Peyer's patch (tissue), 4 donors: ENCODE measurements around the gene ZNF786. TPM values are rescaled to one million over a fixed set of nuclear protein-coding genes. Genes with fewer than 3 reads are reported as not detected.

Source experiments
- DNase-seq, 3 donors: peaks; one replicate each; pipeline ENCODE4 v3.0.0-alpha.2; 2017 to 2019
- H3K27ac ChIP-seq, 4 donors: fragments of 200-600 bp; sonication (generic); one replicate each; pipeline ENCODE4 v1.5.1; 2016 to 2019
- H3K27me3 ChIP-seq, 2 donors: fragments of 200-600 bp; sonication (generic); one replicate each; pipeline ENCODE4 v1.5.1; 2019
- H3K36me3 ChIP-seq, 3 donors: fragments of 200-600 bp; sonication (generic); one replicate each; pipeline ENCODE4 v1.5.1; 2016 to 2019
- H3K4me1 ChIP-seq, 4 donors: fragments of 200-600 bp; sonication (generic); one replicate each; pipeline ENCODE4 v1.5.1; 2016 to 2019
- H3K4me3 ChIP-seq, 4 donors: fragments of 200-600 bp; sonication (generic); 1 replicate in 3 of 4; 2 replicates in 1 of 4; pipeline ENCODE4 v1.5.1; 2016 to 2019; ENCODE audit warnings: mild to moderate bottlenecking in 1 of 4
- H3K9me3 ChIP-seq, 4 donors: fragments of 200-600 bp; sonication (generic); one replicate each; pipeline ENCODE4 v1.5.1; 2016 to 2019; ENCODE audit warnings: mild to moderate bottlenecking in 1 of 4
- POLR2A ChIP-seq, 2 donors: fragments of 450-650 bp; IDR thresholded peaks; one replicate each; pipeline ENCODE4 v1.5.1; 2017; ENCODE audit warnings: antibody characterized with exemption in 2 of 2, mild to moderate bottlenecking in 2 of 2, moderate library complexity in 2 of 2
- total RNA-seq, 4 donors: library from RNA; depleted of rRNA; stranded (reverse); fragments of >200 nt; gene quantifications; one replicate each; pipeline ENCODE4 v1.1.0, GENCODE V29; 2016
- TF ChIP-seq, protein P1 (sequence below), 6 experiments: fragments of 450-650 bp in 4 of 6; fragments of 200-600 bp in 2 of 6; sonication (generic) in 1 of 6; IDR thresholded peaks; one replicate each; pipeline ENCODE4 v1.5.1; 2017 to 2019; ENCODE audit warnings: antibody characterized with exemption in 6 of 6, mild to moderate bottlenecking in 3 of 6, moderate library complexity in 1 of 6

ZNF786 gene
- total RNA-seq, 4 donors from 2014 or later = 3.7 to 11.5 (median 7.6) TPM

DNA sequence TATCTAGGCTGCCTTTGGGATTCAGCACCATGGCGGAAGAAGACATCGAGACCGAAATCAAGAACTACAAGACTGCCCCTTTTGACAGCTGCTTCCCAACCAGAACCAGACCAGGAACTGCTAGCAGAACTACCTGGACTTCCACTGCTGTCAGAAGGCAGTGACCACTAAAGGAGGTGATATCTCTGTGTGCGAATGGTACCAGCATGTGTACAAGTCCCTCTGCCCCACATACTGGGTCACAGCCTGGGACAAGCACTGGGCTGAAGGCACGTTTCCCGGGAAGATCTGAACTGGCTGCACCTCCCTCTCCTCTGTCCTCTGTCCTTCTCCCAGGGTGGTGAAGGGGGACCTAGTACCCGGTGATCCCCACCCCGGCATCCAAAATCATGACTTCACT lies 36.6 kb downstream of the ZNF786 start:
- Histone ChIP-seq H3K27me3 (no peaks in the 10 kb centered on the region), H3K9me3 (no peaks in the 10 kb centered on the region), H3K4me1 (no peaks in the 10 kb centered on the region), H3K36me3 (no peaks in the 10 kb centered on the region), H3K4me3 (no peak overlapping the region), H3K27ac (no peak overlapping the region)
- TF ChIP-seq, protein P1, sequence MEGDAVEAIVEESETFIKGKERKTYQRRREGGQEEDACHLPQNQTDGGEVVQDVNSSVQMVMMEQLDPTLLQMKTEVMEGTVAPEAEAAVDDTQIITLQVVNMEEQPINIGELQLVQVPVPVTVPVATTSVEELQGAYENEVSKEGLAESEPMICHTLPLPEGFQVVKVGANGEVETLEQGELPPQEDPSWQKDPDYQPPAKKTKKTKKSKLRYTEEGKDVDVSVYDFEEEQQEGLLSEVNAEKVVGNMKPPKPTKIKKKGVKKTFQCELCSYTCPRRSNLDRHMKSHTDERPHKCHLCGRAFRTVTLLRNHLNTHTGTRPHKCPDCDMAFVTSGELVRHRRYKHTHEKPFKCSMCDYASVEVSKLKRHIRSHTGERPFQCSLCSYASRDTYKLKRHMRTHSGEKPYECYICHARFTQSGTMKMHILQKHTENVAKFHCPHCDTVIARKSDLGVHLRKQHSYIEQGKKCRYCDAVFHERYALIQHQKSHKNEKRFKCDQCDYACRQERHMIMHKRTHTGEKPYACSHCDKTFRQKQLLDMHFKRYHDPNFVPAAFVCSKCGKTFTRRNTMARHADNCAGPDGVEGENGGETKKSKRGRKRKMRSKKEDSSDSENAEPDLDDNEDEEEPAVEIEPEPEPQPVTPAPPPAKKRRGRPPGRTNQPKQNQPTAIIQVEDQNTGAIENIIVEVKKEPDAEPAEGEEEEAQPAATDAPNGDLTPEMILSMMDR (IDR thresholded peaks at IDR 0.05) = no peak
- no peak for TF ChIP-seq POLR2A (IDR thresholded peaks at IDR 0.05)
- no peak for DNase-seq

DNA sequence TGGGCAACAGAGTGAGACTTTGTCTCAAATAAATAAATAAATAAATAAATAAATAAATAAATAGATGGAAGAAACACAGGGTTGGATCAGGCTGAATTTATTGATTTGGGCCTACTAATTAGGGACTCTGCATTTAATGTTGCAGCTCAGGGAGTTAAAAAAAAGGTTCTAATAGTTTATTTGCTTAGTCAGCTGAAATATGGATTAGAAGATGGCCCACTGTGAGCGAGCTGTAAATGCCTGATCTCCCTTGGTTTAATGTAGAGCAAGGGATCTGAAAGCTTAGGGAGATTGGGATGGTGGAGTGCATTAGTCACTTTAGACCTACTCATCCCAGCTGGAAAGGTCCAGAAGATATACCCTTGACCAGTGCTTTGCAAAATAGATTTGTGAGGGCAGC lies 37.1 kb downstream of the ZNF786 start:
- TF ChIP-seq, protein P1 (IDR thresholded peaks at IDR 0.05) = no peak
- TF ChIP-seq POLR2A (IDR thresholded peaks at IDR 0.05) = no peak
- Histone ChIP-seq H3K27ac (no peak overlapping the region), H3K9me3 (no peaks in the 10 kb centered on the region), H3K4me3 (no peak overlapping the region), H3K27me3 (no peaks in the 10 kb centered on the region), H3K36me3 (no peaks in the 10 kb centered on the region), H3K4me1 (no peaks in the 10 kb centered on the region)
- DNase-seq = no peak

DNA sequence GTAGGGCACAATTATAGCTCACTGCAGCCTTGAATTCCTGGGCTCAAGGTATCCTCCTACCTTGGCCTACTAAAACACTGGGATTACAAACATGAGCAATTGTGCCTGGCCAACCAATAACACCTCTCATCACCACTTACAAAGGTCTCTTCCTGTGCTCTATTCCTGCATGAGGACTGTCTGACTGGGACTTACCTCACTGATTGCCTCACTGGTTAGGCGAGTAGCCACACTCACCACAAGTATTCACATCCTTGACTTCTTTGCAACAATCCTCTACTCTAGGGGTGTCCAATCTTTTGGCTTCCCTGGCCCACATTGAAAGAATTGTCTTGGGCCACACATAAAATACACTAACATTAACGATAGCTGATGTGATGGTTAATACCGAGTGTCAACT lies 39.6 kb downstream of the ZNF786 start:
- Histone ChIP-seq H3K27ac (no peak overlapping the region), H3K27me3 (no peaks in the 10 kb centered on the region), H3K36me3 (no peaks in the 10 kb centered on the region), H3K9me3 (no peaks in the 10 kb centered on the region), H3K4me1 (no peaks in the 10 kb centered on the region), H3K4me3 (no peak overlapping the region)
- no peak for DNase-seq
- TF ChIP-seq, protein P1 (IDR thresholded peaks at IDR 0.05) = no peak
- no peak for TF ChIP-seq POLR2A (IDR thresholded peaks at IDR 0.05)

DNA sequence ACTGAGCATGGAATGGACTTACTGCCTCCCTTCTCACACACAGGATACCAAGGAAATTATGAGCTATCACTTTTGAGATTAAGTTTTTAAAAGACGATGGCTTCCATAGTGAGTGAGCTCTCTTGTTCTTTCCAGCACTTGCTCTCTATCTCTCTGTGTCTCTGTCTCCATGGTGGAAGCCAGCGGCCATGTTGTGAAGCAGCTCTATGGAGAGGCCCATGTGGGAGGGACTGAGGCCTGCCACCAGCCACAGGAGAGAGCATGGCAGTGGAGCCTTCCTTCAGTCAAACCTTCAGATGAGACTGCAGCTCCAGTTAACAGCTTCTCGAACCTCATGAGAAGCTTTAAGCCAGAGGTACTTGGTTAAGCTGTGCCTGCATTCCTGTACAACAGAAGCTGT lies 41.7 kb downstream of the ZNF786 start:
- no peaks in the 10 kb centered on the region for H3K36me3 ChIP-seq
- H3K27me3 ChIP-seq = no peaks in the 10 kb centered on the region
- TF ChIP-seq, protein P1 (IDR thresholded peaks at IDR 0.05) = no peak
- no peak for TF ChIP-seq POLR2A (IDR thresholded peaks at IDR 0.05)
- H3K4me3 ChIP-seq = no peak overlapping the region
- no peaks in the 10 kb centered on the region for H3K4me1 ChIP-seq
- H3K9me3 ChIP-seq = no peaks in the 10 kb centered on the region
- H3K27ac ChIP-seq = no peak overlapping the region
- no peak for DNase-seq

DNA sequence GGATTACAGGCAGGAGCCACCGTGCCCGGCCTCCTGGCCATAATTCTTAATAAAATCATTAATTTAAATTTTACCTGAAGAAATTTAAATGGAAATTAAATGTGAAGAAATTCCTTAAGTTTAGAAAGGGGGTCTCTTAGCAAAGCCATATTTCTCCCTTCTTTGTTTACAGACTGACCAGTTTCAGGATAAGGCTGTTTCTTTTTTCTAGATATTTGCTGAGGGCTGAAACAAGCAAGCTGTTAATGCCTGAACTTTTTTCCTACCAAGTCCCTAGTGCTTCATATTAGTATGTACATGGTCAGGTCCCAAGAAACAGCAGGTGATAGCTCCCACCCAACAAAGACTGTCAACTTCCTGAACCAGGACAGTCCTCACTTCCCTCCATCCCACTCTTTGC lies 44.1 kb downstream of the ZNF786 start:
- H3K9me3 ChIP-seq = no peaks in the 10 kb centered on the region
- DNase-seq = no peak
- no peak for TF ChIP-seq POLR2A (IDR thresholded peaks at IDR 0.05)
- TF ChIP-seq, protein P1 (IDR thresholded peaks at IDR 0.05) = no peak

DNA sequence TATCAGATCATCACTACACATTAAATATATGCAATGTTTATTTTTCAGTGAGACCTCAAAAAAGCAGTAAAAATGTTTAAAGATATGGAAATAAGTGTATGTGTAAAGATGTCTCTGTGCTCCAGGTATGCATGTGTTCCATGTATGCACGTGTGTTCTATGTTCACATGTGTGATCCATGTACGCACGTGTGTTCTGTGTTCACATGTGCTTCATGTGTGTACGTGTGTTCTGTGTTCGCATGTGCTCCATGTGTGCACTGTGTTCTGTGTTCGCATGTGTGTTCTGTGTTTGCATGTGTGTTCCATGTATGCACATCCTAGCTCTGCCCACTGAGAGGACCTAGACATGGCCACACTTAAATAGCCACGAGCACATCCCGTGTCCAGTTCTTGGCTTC lies 46.6 kb downstream of the ZNF786 start:
- Histone ChIP-seq H3K27me3 (no peaks in the 10 kb centered on the region), H3K36me3 (no peaks in the 10 kb centered on the region), H3K27ac (no peak overlapping the region), H3K9me3 (no peaks in the 10 kb centered on the region), H3K4me3 (no peak overlapping the region), H3K4me1 (no peaks in the 10 kb centered on the region)
- TF ChIP-seq, protein P1 (IDR thresholded peaks at IDR 0.05) = no peak
- no peak for TF ChIP-seq POLR2A (IDR thresholded peaks at IDR 0.05)
- DNase-seq = no peak

More for the DNA sequence above, 44.1 kb downstream of the ZNF786 start:
- Histone ChIP-seq H3K27ac (no peak overlapping the region), H3K4me1 (no peaks in the 10 kb centered on the region), H3K4me3 (no peak overlapping the region), H3K36me3 (no peaks in the 10 kb centered on the region), H3K27me3 (no peaks in the 10 kb centered on the region)
